SU-DHL-6 (cell line): ENCODE measurements around the gene HHATL.

Source experiments
- H2AFZ ChIP-seq: fragments of 200-600 bp; sonication (generic); 2 replicates; pipeline ENCODE4 v1.6.1; 2014; ENCODE audit warnings: low read depth, mild to moderate bottlenecking, moderate library complexity, mixed read lengths, antibody characterized with exemption, low read length; ENCODE audit not compliant: severe bottlenecking
- H3F3A ChIP-seq: fragments of 200-600 bp; shearing (Covaris generic); 2 replicates; pipeline ENCODE4 v1.6.0; 2016; ENCODE audit warnings: antibody characterized with exemption, mild to moderate bottlenecking; ENCODE audit not compliant: insufficient read depth
- H3K27ac ChIP-seq: fragments of 200-600 bp; sonication (generic); 2 replicates; pipeline ENCODE4 v1.5.1; 2016; ENCODE audit warnings: low read depth, mild to moderate bottlenecking, low read length, moderate library complexity, mixed read lengths
- H3K27me3 ChIP-seq: fragments of 200-600 bp; sonication (generic), shearing (Covaris generic); 2 replicates; pipeline ENCODE4 v1.6.0; 2014; ENCODE audit warnings: mild to moderate bottlenecking, low read length
- H3K36me3 ChIP-seq: fragments of 200-600 bp; sonication (generic); 2 replicates; pipeline ENCODE4 v1.6.1; 2014; ENCODE audit warnings: mild to moderate bottlenecking, low read length, mixed read lengths
- H3K4me2 ChIP-seq: fragments of 300-600, 200-600 bp; shearing (Covaris generic), sonication (generic); 2 replicates; pipeline ENCODE4 v1.6.0; 2014; ENCODE audit warnings: low read length, low read depth, mild to moderate bottlenecking; ENCODE audit not compliant: poor library complexity, severe bottlenecking
- H3K4me3 ChIP-seq: fragments of 200-600 bp; sonication (generic); 2 replicates; pipeline ENCODE4 v1.5.1; 2014; ENCODE audit warnings: antibody characterized with exemption, low read length, mild to moderate bottlenecking, mixed read lengths; ENCODE audit not compliant: insufficient read depth, poor library complexity, severe bottlenecking
- H3K79me2 ChIP-seq: fragments of 200-600 bp; sonication (generic); 2 replicates; pipeline ENCODE4 v1.6.1; 2014; ENCODE audit warnings: mild to moderate bottlenecking, low read length, moderate library complexity; ENCODE audit not compliant: insufficient read depth
- H3K9ac ChIP-seq: fragments of 200-600 bp; sonication (generic); 2 replicates; pipeline ENCODE4 v1.7.0; 2014; ENCODE audit warnings: mild to moderate bottlenecking, low read length
- H3K9me2 ChIP-seq: fragments of 200-600 bp; sonication (generic); replicated peaks from 2 replicates; pipeline ENCODE4 v1.6.1; 2014; ENCODE audit warnings: low read length; ENCODE audit not compliant: insufficient read depth
- H3K9me3 ChIP-seq: fragments of 200-600 bp; sonication (generic); 2 replicates; pipeline ENCODE4 v1.6.1; 2014; ENCODE audit warnings: low read length, mixed read lengths; ENCODE audit not compliant: insufficient read depth
- H4K20me1 ChIP-seq: fragments of 200-600 bp; sonication (generic); 2 replicates; pipeline ENCODE4 v1.6.1; 2014; ENCODE audit warnings: low read depth, mild to moderate bottlenecking, antibody characterized with exemption, low read length, moderate library complexity, mixed read lengths
- CTCF ChIP-seq: fragments of 200-600 bp; sonication (generic); IDR thresholded peaks from one replicate; pipeline ENCODE4 v1.5.1; 2017; ENCODE audit warnings: antibody characterized with exemption, mild to moderate bottlenecking, low read length, moderate library complexity; ENCODE audit not compliant: insufficient read depth, poor library complexity, severe bottlenecking
- EZH2phosphoT487 ChIP-seq: fragments of 200-600 bp; sonication (generic), shearing (Covaris generic); conservative IDR thresholded peaks from 2 replicates; pipeline ENCODE4 v1.6.1; 2018; ENCODE audit warnings: mild to moderate bottlenecking, antibody characterized with exemption, low read length, moderate library complexity, mixed read lengths

HHATL gene

DNA sequence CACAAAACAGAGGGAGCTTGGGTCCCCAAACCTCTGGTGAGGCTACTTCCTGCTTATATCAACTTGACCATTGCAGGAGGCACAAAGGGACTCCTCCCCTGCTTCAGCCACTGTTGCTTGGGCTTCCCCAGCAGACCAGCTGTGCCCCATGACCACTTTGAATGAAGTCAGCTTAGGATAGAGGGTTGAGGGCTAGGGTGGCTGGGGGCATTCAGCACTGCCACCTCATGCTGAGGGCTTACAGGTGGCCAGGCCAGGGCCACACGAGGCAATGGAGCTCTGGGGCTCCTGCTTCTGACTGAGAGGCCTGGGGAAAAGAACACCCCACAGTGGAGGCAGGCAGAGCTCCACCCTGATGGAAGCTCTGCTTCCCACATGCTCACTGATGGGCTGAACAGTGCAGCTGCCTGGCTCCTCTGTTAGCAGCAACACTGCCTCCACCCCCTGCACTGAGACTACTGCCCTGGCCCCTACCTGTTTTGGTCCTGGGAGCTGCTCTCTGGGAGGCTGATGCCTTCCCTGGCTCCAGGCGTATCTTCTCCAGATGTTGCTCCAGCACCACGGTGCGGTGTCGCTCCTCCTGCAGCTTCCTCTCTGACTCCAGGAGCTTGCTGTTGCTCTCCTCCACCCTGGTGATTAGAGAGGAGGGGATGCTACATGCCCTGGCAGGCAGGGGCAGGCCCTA is 10.2 kb upstream of the HHATL start:
- H3K27me3 ChIP-seq, result no peaks in the 10 kb centered on the region
- TF ChIP-seq CTCF, result no peak
- TF ChIP-seq EZH2phosphoT487, result no peak
- no peaks in the 10 kb centered on the region for H3F3A ChIP-seq
- no peak overlapping the region for H2AFZ ChIP-seq
- no peak overlapping the region for H3K4me3 ChIP-seq
- H3K9ac ChIP-seq, result no peak overlapping the region
- H3K4me2 ChIP-seq, result no peak overlapping the region
- H3K79me2 ChIP-seq, result no peaks in the 10 kb centered on the region
- no peaks in the 10 kb centered on the region for H3K9me2 ChIP-seq
- no peak overlapping the region for H3K27ac ChIP-seq
- H3K9me3 ChIP-seq, result no peaks in the 10 kb centered on the region
- H3K36me3 ChIP-seq, result no peaks in the 10 kb centered on the region
- H4K20me1 ChIP-seq, result no peaks in the 10 kb centered on the region

GRCh38 chr3:42712344-42712648 is 9.7 kb upstream of the HHATL start:
- H3K27me3 ChIP-seq, result no peaks in the 10 kb centered on the region
- H3K9me2 ChIP-seq, result no peaks in the 10 kb centered on the region
- H3K27ac ChIP-seq, result no peak overlapping the region
- H3K79me2 ChIP-seq, result no peaks in the 10 kb centered on the region
- no peaks in the 10 kb centered on the region for H3K36me3 ChIP-seq
- H3K4me2 ChIP-seq, result no peak overlapping the region
- TF ChIP-seq EZH2phosphoT487, result no peak
- no peak for TF ChIP-seq CTCF
- no peak overlapping the region for H2AFZ ChIP-seq
- H3K4me3 ChIP-seq, result no peak overlapping the region
- H4K20me1 ChIP-seq, result no peaks in the 10 kb centered on the region
- H3K9ac ChIP-seq, result no peak overlapping the region
- no peaks in the 10 kb centered on the region for H3F3A ChIP-seq
- no peaks in the 10 kb centered on the region for H3K9me3 ChIP-seq

DNA sequence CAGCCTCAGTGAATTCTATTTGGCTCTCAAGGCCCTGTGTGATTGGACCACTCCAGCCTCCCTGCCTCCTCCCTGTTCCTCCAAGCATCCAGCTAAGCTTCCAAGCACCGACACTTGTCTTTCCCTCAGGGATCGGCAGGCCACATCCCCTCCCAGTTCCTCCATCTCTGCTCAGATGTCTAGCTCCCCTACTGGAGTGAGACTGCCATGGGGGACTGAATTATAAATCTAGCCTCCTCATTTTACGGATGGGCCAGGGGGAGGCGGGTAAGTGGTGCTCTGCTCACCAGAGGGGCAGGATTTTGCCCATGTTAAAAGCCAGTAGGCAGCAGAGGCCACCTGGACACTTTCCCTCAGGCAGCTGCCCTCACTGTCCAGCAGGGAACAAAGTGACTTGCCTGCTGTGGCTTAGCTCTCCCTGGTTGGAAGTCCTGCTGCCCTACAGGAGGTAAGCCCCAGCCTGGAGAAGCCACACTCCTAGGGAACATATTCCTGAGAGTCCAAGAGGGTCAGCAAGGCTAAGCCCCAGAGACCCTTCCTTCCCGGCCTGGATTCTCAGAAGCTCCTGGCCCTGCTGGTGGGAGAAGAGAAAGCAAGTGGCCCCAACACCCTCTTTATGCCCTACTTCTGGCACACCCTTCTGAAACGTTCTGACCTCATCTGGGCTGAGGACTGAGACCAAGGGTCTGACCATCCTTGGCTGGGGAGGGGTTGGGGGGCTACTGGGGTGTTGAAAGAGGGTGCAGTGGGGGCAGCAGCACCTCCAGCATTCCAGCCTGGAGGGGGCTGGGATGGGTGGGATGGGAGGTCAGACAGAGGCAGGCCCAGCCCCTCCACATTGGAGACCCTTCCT is 9.1 kb upstream of the HHATL start:
- Histone ChIP-seq H3F3A (no peaks in the 10 kb centered on the region), H3K79me2 (no peaks in the 10 kb centered on the region), H3K36me3 (no peaks in the 10 kb centered on the region), H3K9me2 (no peaks in the 10 kb centered on the region), H3K27me3 (no peaks in the 10 kb centered on the region), H3K4me2 (no peak overlapping the region), H3K4me3 (no peak overlapping the region), H3K9ac (no peak overlapping the region), H3K27ac (no peak overlapping the region), H4K20me1 (no peaks in the 10 kb centered on the region), H3K9me3 (no peaks in the 10 kb centered on the region), H2AFZ (no peak overlapping the region)
- TF ChIP-seq EZH2phosphoT487 (no peak), CTCF (no peak)
